Spleen (tissue), 7 donors: ENCODE data around the gene PTPRN2.

Source experiments
- POLR2A ChIP-seq, 3 donors: fragments of 450-650 bp; IDR thresholded peaks; one replicate each; pipeline ENCODE4 v1.5.1; 2017; ENCODE audit warnings: antibody characterized with exemption in 3 of 3, mild to moderate bottlenecking in 1 of 3
- POLR2AphosphoS5 ChIP-seq, 3 donors: sonication (generic); formaldehyde crosslinking; IDR thresholded peaks; one replicate each; pipeline ENCODE4 v1.5.1; 2017; ENCODE audit warnings: antibody characterized with exemption in 3 of 3
- TF ChIP-seq, protein P1 (sequence below), 11 experiments: fragments of 200-600 bp in 7 of 11; fragments of 450-650 bp in 4 of 11; sonication (generic) in 4 of 11; IDR thresholded peaks in 8 of 11; conservative IDR thresholded peaks in 3 of 11; 1 replicate in 7 of 11; 2 replicates in 4 of 11; pipeline versions ENCODE4 v1.4.0 to v1.8.0; 2016 to 2021; ENCODE audit warnings: antibody characterized with exemption in 11 of 11, inconsistent platforms in 4 of 11, mild to moderate bottlenecking in 1 of 11
- donor health status: DM: no; HTN: no; CAD: no; lungs with moderate emphysema.
- donor health status: DM: no; HTN: no; CAD: no.
- donor health status: DM: no; HTN: no; CAD: no.

DNA sequence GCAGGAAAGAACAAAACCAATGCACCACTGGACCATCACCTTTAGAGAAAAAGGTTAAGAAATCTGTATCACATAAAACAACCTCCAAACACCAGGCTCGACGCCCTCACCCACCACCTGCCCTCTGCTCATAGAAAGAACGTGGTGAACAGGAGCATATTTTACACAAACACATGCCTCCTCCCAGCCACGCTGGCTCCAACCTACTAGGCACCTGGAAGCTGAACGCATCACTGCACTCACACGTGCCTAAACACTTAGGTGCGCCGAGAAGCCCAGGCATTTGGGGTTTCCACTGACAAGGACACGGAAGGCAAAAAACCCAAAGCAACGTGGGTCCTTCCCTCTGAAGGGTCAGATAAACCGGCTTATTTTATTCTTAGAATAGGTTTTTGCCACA is 56.0 kb downstream of the PTPRN2 start:
- TF ChIP-seq, protein P1, sequence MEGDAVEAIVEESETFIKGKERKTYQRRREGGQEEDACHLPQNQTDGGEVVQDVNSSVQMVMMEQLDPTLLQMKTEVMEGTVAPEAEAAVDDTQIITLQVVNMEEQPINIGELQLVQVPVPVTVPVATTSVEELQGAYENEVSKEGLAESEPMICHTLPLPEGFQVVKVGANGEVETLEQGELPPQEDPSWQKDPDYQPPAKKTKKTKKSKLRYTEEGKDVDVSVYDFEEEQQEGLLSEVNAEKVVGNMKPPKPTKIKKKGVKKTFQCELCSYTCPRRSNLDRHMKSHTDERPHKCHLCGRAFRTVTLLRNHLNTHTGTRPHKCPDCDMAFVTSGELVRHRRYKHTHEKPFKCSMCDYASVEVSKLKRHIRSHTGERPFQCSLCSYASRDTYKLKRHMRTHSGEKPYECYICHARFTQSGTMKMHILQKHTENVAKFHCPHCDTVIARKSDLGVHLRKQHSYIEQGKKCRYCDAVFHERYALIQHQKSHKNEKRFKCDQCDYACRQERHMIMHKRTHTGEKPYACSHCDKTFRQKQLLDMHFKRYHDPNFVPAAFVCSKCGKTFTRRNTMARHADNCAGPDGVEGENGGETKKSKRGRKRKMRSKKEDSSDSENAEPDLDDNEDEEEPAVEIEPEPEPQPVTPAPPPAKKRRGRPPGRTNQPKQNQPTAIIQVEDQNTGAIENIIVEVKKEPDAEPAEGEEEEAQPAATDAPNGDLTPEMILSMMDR (IDR thresholded peaks at IDR 0.05 in 8 of 11, conservative IDR thresholded peaks at IDR 0.05 in 3 of 11): no peak
- TF ChIP-seq POLR2A (IDR thresholded peaks at IDR 0.05) (no peak), POLR2AphosphoS5 (IDR thresholded peaks at IDR 0.05) (no peak)
